ENCODE measurements around the gene SDK2. TPM values are rescaled to one million over a fixed set of nuclear protein-coding genes. Genes with fewer than 3 reads are reported as not detected.

SDK2 gene
- polyA plus RNA-seq, 1 experiment, result 0.04 TPM

- no peak for TF ChIP-seq CTCF (IDR thresholded peaks at IDR 0.05; ENCODE audit: insufficient read depth, low read depth, low read length)
- ChIA-PET POLR2A (no interaction called here), CTCF (no interaction called here)
- H3K27me3 ChIP-seq (ENCODE audit: control insufficient read depth, insufficient read depth, low read length), result no peaks in the 10 kb centered on the region
- DNase-seq (ENCODE audit: low read depth), result no peak
- no peak overlapping the region for H3K4me3 ChIP-seq (ENCODE audit: low read depth, low read length)
- no peaks in the 10 kb centered on the region for H3K36me3 ChIP-seq (ENCODE audit: control insufficient read depth, insufficient read depth, low read length)
Observed at GRCh38 chr17:73331060-73331459, 313.2 kb downstream of the SDK2 start.

GRCh38 chr17:73327676-73328075, 316.6 kb downstream of the SDK2 start:
- POLR2A ChIA-PET, result no interaction called here
- CTCF ChIA-PET, result no interaction called here
- no peak for TF ChIP-seq CTCF (IDR thresholded peaks at IDR 0.05; ENCODE audit: insufficient read depth, low read depth, low read length)
- Histone ChIP-seq H3K36me3 (ENCODE audit: control insufficient read depth, insufficient read depth, low read length) (no peaks in the 10 kb centered on the region), H3K27me3 (ENCODE audit: control insufficient read depth, insufficient read depth, low read length) (no peaks in the 10 kb centered on the region), H3K4me3 (ENCODE audit: low read depth, low read length) (no peak overlapping the region)
- DNase-seq (ENCODE audit: low read depth), result no peak

GRCh38 chr17:73325527-73325842, 318.8 kb downstream of the SDK2 start:
- no peaks in the 10 kb centered on the region for H3K36me3 ChIP-seq (ENCODE audit: control insufficient read depth, insufficient read depth, low read length)
- no peaks in the 10 kb centered on the region for H3K27me3 ChIP-seq (ENCODE audit: control insufficient read depth, insufficient read depth, low read length)
- ChIA-PET CTCF (interaction anchor here (0.8 to 2.5 kb wide), 6 partner anchors 14 to 71 kb away, joined by 3 to 9 read pairs (median 4); partner anchors contain the start of gene CDC42EP4), POLR2A (no interaction called here)
- no peak overlapping the region for H3K4me3 ChIP-seq (ENCODE audit: low read depth, low read length)
- DNase-seq (ENCODE audit: low read depth), result no peak
- peak; percentile 48 for TF ChIP-seq CTCF (IDR thresholded peaks at IDR 0.05; ENCODE audit: insufficient read depth, low read depth, low read length)

GRCh38 chr17:73324711-73325526, 319.3 kb downstream of the SDK2 start:
- no peaks in the 10 kb centered on the region for H3K36me3 ChIP-seq (ENCODE audit: control insufficient read depth, insufficient read depth, low read length)
- no peak overlapping the region for H3K4me3 ChIP-seq (ENCODE audit: low read depth, low read length)
- no peaks in the 10 kb centered on the region for H3K27me3 ChIP-seq (ENCODE audit: control insufficient read depth, insufficient read depth, low read length)
- no peak for DNase-seq (ENCODE audit: low read depth)
- ChIA-PET CTCF (interaction anchor here (0.8 to 2.5 kb wide), 6 partner anchors 13 to 70 kb away, joined by 3 to 9 read pairs (median 4); partner anchors contain the start of gene CDC42EP4), POLR2A (no interaction called here)
- TF ChIP-seq CTCF (IDR thresholded peaks at IDR 0.05; ENCODE audit: insufficient read depth, low read depth, low read length), result no peak

GRCh38 chr17:73324160-73324475, 320.1 kb downstream of the SDK2 start:
- CTCF ChIA-PET, result interaction anchor here (2.5 kb wide), 1 partner anchor 13 kb away, joined by 9 read pairs; the partner anchor contains the start of gene CDC42EP4
- no peak overlapping the region for H3K4me3 ChIP-seq (ENCODE audit: low read depth, low read length)
- H3K36me3 ChIP-seq (ENCODE audit: control insufficient read depth, insufficient read depth, low read length), result no peaks in the 10 kb centered on the region
- no peaks in the 10 kb centered on the region for H3K27me3 ChIP-seq (ENCODE audit: control insufficient read depth, insufficient read depth, low read length)
- no peak for TF ChIP-seq CTCF (IDR thresholded peaks at IDR 0.05; ENCODE audit: insufficient read depth, low read depth, low read length)
- POLR2A ChIA-PET, result no interaction called here
- no peak for DNase-seq (ENCODE audit: low read depth)
